ENCODE results near the gene S100A2.
"Not testable (repeated sequence)": the region's sequence is repeated elsewhere in the genome, so short reads cannot be mapped to it uniquely, and the experiment has no call there.

S100A2 gene

GRCh38 chr1:153577138-153577537 is 11.5 kb upstream of the S100A2 start:
- peaks cover 35% of the 10 kb centered on the region for H3K27me3 Mint-ChIP-seq
- H3K27ac Mint-ChIP-seq = no peak overlapping the region
- H3K9me3 Mint-ChIP-seq = no peaks in the 10 kb centered on the region
- peaks cover 16% of the 10 kb centered on the region for H3K4me1 Mint-ChIP-seq
- DNase-seq (no peak), ATAC-seq (no peak)
- H3K4me3 Mint-ChIP-seq = no peak overlapping the region

- not testable (repeated sequence) for H3K9me3 Mint-ChIP-seq, H3K27ac Mint-ChIP-seq, DNase-seq, H3K4me3 Mint-ChIP-seq, ATAC-seq
- H3K27me3 Mint-ChIP-seq = peaks cover 35% of the 10 kb centered on the region
- peaks cover 24% of the 10 kb centered on the region for H3K4me1 Mint-ChIP-seq
Observed at GRCh38 chr1:153575497-153575896, 9.9 kb upstream of the S100A2 start.

- H3K4me3 Mint-ChIP-seq, H3K27ac Mint-ChIP-seq, H3K9me3 Mint-ChIP-seq, DNase-seq, ATAC-seq: not testable (repeated sequence)
- peaks cover 35% of the 10 kb centered on the region for H3K27me3 Mint-ChIP-seq
- peaks cover 24% of the 10 kb centered on the region for H3K4me1 Mint-ChIP-seq
Observed at GRCh38 chr1:153575081-153575491, 9.4 kb upstream of the S100A2 start.

- peaks cover 23% of the 10 kb centered on the region for H3K27me3 Mint-ChIP-seq
- peak overlapping the region; percentile 64 to 69 for H3K27ac Mint-ChIP-seq
- peak overlapping the region in 1 of 2 donors; percentile 27 for H3K4me3 Mint-ChIP-seq
- peaks cover 36% of the 10 kb centered on the region for H3K4me1 Mint-ChIP-seq
- ATAC-seq (no peak), DNase-seq (no peak)
- no peaks in the 10 kb centered on the region for H3K9me3 Mint-ChIP-seq
Observed at GRCh38 chr1:153573351-153573750, 7.7 kb upstream of the S100A2 start.

- ATAC-seq = peak; percentile 83
- DNase-seq = peak; percentile 49 to 60
- peak overlapping the region; percentile 64 to 69 for H3K27ac Mint-ChIP-seq
- peaks cover 44% of the 10 kb centered on the region for H3K4me1 Mint-ChIP-seq
- H3K9me3 Mint-ChIP-seq = no peaks in the 10 kb centered on the region
- peaks cover 15% of the 10 kb centered on the region for H3K27me3 Mint-ChIP-seq
- H3K4me3 Mint-ChIP-seq = peak overlapping the region; percentile 3 to 27
Observed at GRCh38 chr1:153572569-153573015, 6.9 kb upstream of the S100A2 start.

GRCh38 chr1:153571706-153572105 is 6.1 kb upstream of the S100A2 start:
- no peak for DNase-seq
- no peak overlapping the region for H3K27ac Mint-ChIP-seq
- H3K27me3 Mint-ChIP-seq = peaks cover 6% of the 10 kb centered on the region
- H3K9me3 Mint-ChIP-seq = no peaks in the 10 kb centered on the region
- no peak overlapping the region for H3K4me3 Mint-ChIP-seq
- H3K4me1 Mint-ChIP-seq = peaks cover 53% of the 10 kb centered on the region
- no peak for ATAC-seq

- ATAC-seq (no peak), DNase-seq (no peak)
- Mint-ChIP-seq H3K27ac (no peak overlapping the region), H3K4me3 (no peak overlapping the region), H3K9me3 (no peaks in the 10 kb centered on the region), H3K27me3 (no peaks in the 10 kb centered on the region), H3K4me1 (peaks cover 61% of the 10 kb centered on the region)
Observed at GRCh38 chr1:153570874-153571273, 5.2 kb upstream of the S100A2 start.

- DNase-seq (no peak), ATAC-seq (no peak)
- H3K27ac Mint-ChIP-seq = peak overlapping the region in 1 of 2 donors; percentile 58
- H3K4me3 Mint-ChIP-seq = no peak overlapping the region
- peaks cover 70% of the 10 kb centered on the region for H3K4me1 Mint-ChIP-seq
- H3K27me3 Mint-ChIP-seq = no peaks in the 10 kb centered on the region
- no peaks in the 10 kb centered on the region for H3K9me3 Mint-ChIP-seq
Observed at GRCh38 chr1:153569465-153569864, 3.8 kb upstream of the S100A2 start.

- peak; percentile 27 for ATAC-seq
- H3K4me3 Mint-ChIP-seq = peak overlapping the region; percentile 74 to 76
- no peaks in the 10 kb centered on the region for H3K9me3 Mint-ChIP-seq
- H3K27ac Mint-ChIP-seq = peak overlapping the region; percentile 61 to 78
- H3K27me3 Mint-ChIP-seq = no peaks in the 10 kb centered on the region
- peaks cover 68% of the 10 kb centered on the region for H3K4me1 Mint-ChIP-seq
- peak; percentile 76 to 84 for DNase-seq
Observed at GRCh38 chr1:153568367-153569099, 2.9 kb upstream of the S100A2 start.

GRCh38 chr1:153567621-153568366 is 2.1 kb upstream of the S100A2 start:
- peaks cover 61% of the 10 kb centered on the region for H3K4me1 Mint-ChIP-seq
- H3K4me3 Mint-ChIP-seq = peak overlapping the region; percentile 35 to 53
- peak; percentile 58 for ATAC-seq

GRCh38 chr1:153566414-153567371 is 1.0 kb upstream of the S100A2 start:
- H3K9me3 Mint-ChIP-seq = no peaks in the 10 kb centered on the region
- H3K4me3 Mint-ChIP-seq = peak overlapping the region; percentile 36 to 71
- H3K27me3 Mint-ChIP-seq = no peaks in the 10 kb centered on the region
- peak; percentile 89 for ATAC-seq
- DNase-seq = peak; percentile 77 to 86
- peak overlapping the region; percentile 89 to 96 for H3K27ac Mint-ChIP-seq
- H3K4me1 Mint-ChIP-seq = peaks cover 50% of the 10 kb centered on the region

More at GRCh38 chr1:153567621-153568366, 2.1 kb upstream of the S100A2 start:
- no peaks in the 10 kb centered on the region for H3K9me3 Mint-ChIP-seq
- DNase-seq = peak; percentile 36 to 67
- peak overlapping the region; percentile 67 to 79 for H3K27ac Mint-ChIP-seq
- no peaks in the 10 kb centered on the region for H3K27me3 Mint-ChIP-seq

- DNase-seq (no peak), ATAC-seq (no peak)
- no peaks in the 10 kb centered on the region for H3K27me3 Mint-ChIP-seq
- no peak overlapping the region for H3K4me3 Mint-ChIP-seq
- no peak overlapping the region for H3K27ac Mint-ChIP-seq
- H3K4me1 Mint-ChIP-seq = peaks cover 40% of the 10 kb centered on the region
- no peaks in the 10 kb centered on the region for H3K9me3 Mint-ChIP-seq
Observed at GRCh38 chr1:153563991-153564390, 1.7 kb downstream of the S100A2 start.

GRCh38 chr1:153563483-153563901 is 2.2 kb downstream of the S100A2 start:
- Mint-ChIP-seq H3K4me1 (peaks cover 35% of the 10 kb centered on the region), H3K4me3 (no peak overlapping the region)

GRCh38 chr1:153562021-153562420 is 3.6 kb downstream of the S100A2 start:
- H3K4me1 Mint-ChIP-seq = peaks cover 21% of the 10 kb centered on the region
- DNase-seq, H3K27ac Mint-ChIP-seq, H3K9me3 Mint-ChIP-seq, H3K27me3 Mint-ChIP-seq, ATAC-seq, H3K4me3 Mint-ChIP-seq: not testable (repeated sequence)

More at GRCh38 chr1:153563483-153563901, 2.2 kb downstream of the S100A2 start:
- ATAC-seq (no peak), DNase-seq (no peak)
- Mint-ChIP-seq H3K9me3 (no peaks in the 10 kb centered on the region), H3K27ac (peak overlapping the region in 1 of 2 donors; percentile 74), H3K27me3 (no peaks in the 10 kb centered on the region)

- no peaks in the 10 kb centered on the region for H3K9me3 Mint-ChIP-seq
- DNase-seq (no peak), ATAC-seq (no peak)
- peaks cover 16% of the 10 kb centered on the region for H3K4me1 Mint-ChIP-seq
- no peaks in the 10 kb centered on the region for H3K27me3 Mint-ChIP-seq
- H3K4me3 Mint-ChIP-seq = no peak overlapping the region
- peak overlapping the region in 1 of 2 donors; percentile 61 for H3K27ac Mint-ChIP-seq
Observed at GRCh38 chr1:153561466-153561985, 4.1 kb downstream of the S100A2 start.

All from stimulated activated naive CD8-positive, alpha-beta T cell treated with anti-CD3 and anti-CD28 coated beads, Interleukin-15, amount 100 ng/mL, for 72 hours (primary cell).